Measurements from ENCODE around the gene ARHGAP31.

DNA sequence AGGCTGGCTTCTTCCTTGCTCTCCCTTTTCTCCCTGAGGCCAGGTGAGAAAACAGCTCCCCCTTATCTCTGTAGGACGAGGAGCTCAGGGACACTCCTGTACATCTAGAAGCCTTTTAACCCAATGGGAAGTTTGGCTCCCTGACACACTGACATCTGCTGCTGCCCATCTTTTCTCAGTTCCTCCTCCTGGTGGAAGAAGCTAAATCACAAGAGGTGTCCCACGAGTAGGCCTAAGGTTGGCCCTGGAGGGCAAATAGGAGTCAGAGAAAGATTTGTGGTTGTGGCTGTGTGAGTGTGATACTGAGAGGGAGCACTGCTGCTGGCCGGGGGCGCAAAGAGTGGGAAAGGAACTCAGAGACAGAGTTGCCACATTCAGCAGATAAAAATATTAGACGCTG is 49.5 kb downstream of the ARHGAP31 start:
- no peak for TF ChIP-seq CTCF (IDR thresholded peaks at IDR 0.05)
- TF ChIP-seq POLR2A (IDR thresholded peaks at IDR 0.05), result no peak
